ENCODE measurements around the gene RSBN1.
"Not testable (repeated sequence)": the region's sequence is repeated elsewhere in the genome, so short reads cannot be mapped to it uniquely, and the experiment has no call there.

Gene RSBN1

GRCh38 chr1:113732802-113733201 lies 79.5 kb downstream of the RSBN1 start:
- no peak for DNase-seq

GRCh38 chr1:113721010-113721409 lies 91.3 kb downstream of the RSBN1 start:
- no peak for DNase-seq

GRCh38 chr1:113718621-113719020 lies 93.7 kb downstream of the RSBN1 start:
- not testable (repeated sequence) for DNase-seq

GRCh38 chr1:113717506-113717905 lies 94.8 kb downstream of the RSBN1 start:
- not testable (repeated sequence) for DNase-seq

GRCh38 chr1:113714606-113715269 lies 97.5 kb downstream of the RSBN1 start:
- DNase-seq: no peak
